NCI-H82 treated with DMSO at 0.1 percent for 48 hours (cell line): Measurements from ENCODE around the gene SIPA1L3.

Experiments used
- DNase-seq: peaks from one replicate; lab custom pipeline; 2025; ENCODE audit not compliant: unreplicated experiment; lab: John Stamatoyannopoulos, UW

The SIPA1L3 gene

DNA sequence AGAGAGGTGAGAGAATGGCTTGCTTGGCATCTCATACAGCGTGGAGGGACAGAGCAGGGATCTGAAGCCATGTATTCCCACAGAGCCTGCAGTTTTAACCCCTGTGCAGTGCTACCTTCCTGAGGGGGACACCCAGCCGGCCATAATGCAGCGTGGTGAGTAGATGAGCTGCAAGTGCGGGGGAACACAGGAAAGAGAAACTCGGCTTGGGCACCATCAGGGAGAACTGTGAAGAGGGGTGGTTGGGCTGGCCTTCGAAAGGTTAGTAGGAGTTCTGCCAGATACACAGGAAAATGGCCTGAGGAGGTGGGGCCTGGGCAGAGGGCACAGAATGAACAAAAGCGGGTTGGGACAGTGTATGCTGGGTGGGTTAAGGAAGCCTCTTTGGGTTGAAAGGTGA lies 88.3 kb downstream of the SIPA1L3 start:
- DNase-seq: no peak

DNA sequence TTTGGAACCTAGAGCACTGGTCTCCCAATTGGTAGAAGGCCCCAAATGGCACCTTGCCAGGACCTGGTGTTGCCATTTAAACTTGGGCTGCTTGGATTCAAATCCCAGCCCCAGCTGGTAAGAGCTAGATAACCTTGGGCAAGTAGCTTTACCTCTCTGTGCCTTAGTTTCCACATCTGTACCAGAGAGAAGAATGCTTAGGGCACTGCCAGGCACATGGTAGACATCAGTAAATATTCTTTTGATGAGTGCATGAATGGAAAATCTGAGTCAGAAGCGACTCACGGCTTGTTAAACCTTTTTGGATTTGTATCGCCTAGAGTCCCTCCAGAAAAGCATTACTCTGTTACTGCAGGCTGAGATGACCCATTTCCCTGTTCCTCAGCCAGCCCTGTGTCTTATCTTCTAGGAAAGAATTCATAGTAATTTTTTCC lies 90.9 kb downstream of the SIPA1L3 start:
- DNase-seq: no peak

DNA sequence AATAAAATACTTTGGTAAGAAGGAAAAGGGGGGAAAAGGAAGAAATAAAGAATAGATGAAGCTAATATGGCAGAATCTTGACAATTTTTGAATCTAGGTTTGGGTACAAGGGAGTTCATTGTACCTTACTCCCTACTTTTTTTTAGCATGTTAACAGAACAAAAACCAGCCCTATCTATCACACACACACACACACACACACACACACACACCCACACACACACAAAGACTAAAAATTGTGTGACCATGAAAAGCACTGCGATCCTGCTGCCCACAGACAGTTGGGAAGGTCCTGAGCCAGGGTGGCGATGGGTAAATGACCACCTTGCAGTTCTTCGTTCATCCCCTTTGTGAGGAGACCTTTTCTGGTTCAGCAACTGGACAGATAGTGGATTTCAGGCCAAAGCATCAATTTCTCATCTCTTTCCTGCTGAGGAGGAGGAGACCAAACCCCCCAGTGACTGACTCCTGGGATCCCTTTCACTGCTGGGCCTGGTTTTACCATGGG lies 91.8 kb downstream of the SIPA1L3 start:
- DNase-seq: no peak

DNA sequence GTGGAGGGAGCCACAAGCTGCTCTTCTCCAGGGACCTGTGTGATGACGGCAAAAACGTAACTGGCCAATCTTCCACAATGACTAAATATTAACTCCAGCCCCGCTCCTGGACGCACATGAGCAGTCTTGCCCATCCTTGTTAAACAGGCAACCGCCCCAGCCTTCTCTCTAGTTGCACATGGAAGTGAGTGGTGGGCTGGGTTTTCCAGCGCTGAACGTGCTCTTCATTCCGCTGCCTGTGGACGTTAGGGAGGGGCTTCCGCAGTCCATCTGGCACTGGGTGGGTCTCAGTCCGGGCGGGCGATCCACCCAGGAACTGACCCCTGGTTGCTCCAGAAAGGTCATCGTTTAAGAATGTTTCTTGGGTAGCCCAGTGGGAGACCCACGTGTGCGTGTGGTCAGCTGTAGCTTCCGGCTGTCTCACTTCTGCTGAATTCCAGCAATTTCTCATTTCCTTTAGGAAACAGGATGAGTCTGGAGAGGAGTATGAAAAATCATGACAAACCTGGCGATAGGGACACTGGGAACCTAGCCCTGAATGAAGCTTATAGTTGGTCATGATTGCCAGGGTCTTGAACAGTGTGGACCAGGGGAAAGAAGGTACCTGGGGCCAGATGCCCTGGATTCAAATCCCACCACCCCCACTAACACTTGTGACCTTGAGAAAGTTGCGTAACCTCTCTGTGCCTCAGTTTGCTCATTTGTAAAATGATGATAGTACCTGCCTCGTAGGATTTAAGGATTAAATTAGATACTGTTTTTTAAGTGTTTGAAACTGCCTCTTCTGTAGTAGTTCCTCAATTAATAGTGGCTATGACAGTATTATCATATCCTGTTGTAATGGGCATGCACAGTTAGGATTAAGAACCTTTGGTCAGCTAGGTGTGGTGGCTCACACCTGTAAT lies 92.6 kb downstream of the SIPA1L3 start:
- no peak for DNase-seq

DNA sequence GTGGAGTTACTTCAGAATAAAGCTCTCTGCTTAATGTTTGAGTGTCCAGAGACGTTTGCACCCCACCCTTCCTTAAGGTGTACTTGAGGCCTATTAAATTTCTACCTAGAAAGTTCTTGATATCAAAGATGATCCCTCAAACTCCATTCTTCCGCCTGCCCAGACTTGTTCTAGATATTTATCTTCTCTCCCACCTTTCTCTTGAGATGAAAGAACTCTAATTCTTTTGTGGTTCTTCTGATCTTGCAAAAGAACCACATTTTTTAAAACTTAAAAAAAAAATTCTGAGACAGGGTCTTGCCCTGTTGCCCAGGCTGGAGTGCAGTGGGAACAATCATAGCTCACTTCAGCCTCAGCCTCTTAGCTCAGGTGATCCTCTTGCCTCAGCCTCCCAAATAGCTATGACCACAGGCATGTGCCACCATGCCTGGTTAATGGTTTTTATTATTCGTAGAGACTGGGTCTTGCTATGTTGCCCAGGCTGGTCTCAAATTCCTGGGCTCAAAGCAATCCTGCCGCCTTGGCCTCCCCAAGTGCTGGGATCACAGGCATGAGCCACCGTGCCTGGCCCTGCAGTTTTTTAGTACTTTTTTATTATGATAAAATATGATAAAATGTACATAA lies 94.3 kb downstream of the SIPA1L3 start:
- DNase-seq: no peak

DNA sequence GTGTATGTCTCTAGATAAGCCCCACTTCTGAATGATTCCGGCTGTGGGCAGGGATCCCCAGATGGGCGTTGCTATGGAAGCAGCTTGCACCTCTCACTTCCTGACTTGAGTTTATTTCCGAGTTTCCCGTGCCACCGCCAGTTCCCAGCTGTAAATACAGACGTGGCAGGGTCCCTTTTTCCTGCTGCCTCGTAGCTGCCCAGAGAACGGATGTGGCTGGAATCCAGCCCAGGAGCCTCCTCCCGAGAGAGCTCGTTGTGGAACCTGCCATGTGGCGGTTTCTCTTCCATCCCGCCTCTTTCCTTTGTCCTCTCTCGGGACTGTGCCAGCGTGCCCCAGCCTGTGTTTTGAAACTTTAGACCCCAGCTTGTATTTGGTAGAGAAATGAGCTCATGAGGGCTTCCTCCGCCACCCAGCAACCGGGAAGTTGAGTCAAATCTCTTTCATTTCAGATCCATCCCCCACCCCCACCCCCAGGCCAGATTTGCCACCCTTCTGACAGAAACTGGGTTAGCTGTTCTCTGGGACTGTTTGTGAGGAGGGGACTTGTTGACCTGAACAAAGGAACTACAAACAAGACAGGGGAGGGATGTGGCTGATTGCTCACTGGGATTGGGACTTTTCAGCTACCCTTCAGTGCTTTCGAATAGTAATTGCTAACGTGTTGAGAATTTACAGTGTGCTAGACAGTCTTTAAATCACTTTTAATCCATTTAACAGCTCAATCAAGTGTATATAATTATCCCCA lies 96.6 kb downstream of the SIPA1L3 start:
- peak; percentile 73 for DNase-seq

DNA sequence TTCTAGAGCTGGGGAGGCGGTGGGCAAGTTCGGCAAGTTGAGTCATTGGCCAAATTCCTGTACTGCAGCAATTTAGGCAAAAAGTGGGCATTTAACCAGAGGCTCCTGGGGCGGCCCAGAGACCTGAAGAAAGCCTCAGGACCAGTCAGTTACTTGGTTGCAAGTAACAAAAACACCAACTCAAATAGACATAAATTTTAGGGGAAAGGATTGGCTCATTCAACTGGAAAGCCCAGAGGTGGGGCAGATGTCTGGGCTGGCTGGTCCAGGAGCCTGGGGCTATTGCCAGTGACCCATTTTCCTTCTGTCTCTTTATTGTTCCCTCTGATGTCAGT lies 97.1 kb downstream of the SIPA1L3 start:
- DNase-seq: no peak

DNA sequence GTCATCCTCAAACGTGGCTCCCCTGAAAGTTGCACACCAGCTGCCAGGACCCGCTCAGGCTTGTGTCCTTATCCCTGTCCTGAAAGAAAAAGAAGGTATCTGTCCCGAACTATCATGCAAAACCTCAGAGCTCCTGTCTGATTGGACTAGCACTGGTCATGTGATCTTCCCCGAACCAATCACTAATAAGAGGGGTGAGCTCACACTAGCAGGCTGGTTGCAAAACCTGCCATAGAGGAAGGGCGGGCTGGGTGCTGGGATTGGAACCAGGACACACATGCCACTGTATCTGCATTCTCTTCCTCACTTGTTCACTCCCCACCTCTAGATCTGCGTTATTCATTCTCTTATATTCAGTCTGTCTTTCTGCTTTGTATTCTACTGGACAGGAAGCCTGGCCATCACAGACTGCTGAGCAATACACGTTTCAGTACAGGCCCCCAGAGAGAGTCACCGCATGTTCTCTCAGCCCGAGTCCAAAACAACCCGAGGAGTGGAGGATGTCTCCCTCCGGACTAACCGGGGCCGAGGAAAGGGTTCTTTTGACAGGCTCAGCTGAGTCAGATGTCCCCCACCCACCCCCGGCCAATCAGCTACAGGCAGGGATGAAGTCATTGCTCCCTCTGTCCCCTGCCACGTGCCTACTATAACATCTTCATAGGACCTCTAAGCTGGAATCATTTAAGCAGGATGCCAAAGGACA lies 97.7 kb downstream of the SIPA1L3 start:
- DNase-seq: peak; percentile 96

DNA sequence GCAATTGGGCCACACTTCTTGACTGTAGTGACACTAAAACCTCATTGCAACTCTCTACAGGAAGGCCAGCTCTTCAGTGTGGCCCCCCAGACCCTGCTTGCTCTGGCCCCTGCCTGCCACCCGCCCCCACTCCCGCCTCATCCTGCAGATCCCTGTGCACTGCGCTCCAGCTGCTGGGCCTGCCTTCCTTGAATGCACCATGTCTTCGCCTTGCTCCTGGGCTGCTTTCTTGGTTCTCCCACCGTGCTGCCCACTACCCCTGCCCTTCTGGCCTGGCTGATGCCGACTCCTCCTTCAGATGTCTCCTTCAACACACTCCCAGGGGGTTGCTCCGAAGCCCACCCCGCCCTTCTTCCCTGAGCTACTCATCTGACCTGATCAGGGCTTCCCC lies 98.2 kb downstream of the SIPA1L3 start:
- no peak for DNase-seq

DNA sequence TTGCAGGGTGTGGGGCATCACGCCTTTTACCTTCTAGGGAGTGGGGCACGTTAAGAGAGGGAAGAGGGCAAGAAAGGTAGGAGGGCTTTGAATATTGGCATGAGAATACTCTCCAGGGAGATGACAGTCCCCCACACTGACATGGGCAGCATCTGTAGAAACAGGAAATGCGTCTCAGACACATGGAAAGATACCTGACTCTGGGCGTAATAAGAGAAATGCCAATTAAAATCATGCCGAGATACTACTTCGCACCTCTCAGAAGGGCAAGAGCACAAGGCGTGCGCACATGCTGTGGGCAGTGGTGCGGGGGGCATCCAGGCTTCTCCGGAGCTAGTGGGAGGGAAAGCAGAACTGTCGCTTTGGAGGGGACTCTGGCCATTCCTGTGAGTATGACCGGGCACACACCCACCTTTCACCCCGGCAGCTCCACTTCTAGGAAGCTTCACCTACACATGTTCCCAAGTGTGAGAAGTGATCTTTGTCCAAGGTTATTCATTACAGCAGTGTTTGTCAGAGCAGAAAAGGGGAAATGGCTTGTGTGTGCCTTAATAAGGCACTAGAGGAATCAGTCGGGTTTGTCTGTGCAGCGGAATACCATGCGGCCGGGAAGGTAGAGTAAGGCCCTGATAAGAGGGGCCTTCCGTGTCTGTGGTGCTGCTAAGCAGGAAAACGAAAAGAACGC lies 99.5 kb downstream of the SIPA1L3 start:
- DNase-seq: no peak

DNA sequence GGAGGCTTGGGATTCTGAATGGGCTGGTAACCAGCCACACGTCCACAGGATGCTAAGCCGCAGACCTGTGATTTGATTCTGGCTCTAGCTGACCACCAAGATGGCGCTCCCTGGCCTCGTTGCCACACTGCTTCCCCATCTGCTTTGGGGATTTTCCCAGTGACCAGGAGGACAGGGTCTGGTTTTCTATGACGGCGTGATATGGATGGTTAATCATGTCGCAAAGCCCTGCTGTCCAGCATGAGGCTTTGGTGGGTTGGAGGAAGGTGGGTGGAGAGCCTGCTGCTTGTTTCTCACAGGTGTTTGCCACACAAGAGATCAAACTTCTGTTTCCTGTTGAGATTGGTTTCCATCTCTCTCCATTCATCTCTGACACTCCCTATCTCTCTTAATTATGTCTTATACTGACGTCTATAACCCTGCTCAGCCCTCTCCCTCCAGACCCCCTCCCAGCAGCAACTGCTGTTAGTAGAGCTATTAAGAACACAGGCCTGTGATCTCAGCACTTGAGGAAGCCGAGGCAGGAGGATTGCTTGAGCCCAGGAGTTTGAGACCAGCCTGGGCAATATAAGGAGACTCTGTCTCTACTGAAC lies 102.7 kb downstream of the SIPA1L3 start:
- DNase-seq: no peak

DNA sequence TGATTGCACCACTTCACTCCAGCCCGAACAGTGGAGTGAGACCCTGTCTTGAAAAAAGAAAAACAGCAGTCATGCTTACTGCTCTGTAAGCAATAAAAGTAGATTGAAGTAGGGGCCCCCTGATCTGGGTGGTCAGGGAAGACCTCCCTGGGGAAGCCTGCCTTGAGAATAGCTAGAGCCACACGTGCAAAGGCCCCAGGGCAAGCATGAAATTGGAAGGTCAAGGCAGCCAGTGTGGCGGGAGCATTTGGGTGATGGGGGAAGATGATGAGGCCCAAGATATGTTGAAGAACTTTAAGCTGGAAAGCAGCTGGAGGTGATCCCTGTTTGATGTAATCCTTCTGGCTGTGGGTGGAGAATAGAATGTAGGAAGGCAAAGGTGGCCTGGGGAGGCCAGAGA lies 104.4 kb downstream of the SIPA1L3 start:
- no peak for DNase-seq

DNA sequence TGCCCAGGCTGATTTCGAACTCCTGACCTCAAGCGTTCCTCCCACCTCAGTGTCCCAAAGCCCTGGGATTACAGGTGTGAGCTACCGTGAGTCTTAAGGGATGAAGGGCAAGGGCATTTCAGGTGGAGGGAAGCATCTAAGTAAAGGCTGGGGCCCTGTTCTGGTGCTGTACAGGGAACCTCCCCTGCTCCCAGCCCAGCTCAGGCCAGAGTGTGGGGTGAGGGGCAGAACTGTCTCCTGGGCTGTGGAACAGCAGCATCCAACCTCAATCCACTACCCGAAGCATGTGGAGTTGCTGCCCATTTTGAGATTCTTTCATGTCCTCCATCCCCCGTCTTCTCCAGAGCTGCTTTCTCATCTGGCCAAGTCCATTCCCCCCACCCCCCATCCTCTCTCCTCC lies 105.3 kb downstream of the SIPA1L3 start:
- no peak for DNase-seq

DNA sequence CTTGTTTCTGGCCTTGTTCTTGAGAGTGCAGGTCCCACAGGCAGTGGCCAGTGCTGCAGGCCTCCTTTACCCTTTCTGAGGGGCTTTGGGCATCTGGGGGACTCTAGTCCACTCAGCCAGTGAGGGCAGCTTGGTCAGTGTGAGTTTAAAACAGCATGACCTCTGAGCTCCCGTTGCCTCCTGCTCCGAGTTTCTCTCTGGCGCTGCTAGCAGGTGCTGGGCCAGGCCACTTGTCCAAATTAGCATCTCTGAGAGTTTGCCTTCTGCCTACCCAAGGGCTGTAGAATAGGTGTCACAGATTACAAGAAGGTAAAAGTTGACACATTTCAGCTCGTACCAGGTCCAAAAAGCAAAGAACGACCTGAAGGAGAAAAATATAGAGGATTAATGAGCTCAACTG lies 105.9 kb downstream of the SIPA1L3 start:
- no peak for DNase-seq

DNA sequence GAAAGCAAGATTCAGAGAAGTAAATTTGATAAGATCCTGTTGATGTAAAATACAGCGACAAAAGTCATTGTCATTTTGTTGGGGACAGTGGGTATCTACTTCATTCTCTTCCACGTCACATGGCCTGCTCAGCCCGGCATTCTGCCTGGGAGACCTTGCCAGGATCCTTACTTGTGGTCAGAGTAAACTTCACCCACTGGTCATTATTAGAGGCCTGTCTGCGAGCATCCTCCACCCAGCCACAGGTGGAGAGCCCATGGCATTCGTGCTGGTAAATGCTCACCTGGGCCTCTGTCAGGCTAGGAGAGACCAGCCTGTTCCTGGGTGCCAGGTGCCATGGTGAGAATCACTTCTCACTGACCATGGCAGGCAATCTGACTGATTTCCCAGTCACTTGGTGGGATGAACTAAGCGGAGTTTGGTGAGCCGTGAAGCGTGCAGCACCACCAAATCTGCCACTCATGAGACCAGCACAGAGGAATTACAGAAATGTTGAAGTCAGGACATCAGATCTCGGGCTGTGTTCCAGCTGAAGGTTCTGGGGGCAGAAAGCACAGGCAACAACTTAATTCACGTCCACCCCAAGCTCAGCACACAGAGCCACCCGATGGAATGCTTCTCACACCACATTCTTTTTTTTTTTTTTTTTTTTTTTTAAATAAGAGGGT lies 107.0 kb downstream of the SIPA1L3 start:
- DNase-seq: no peak

DNA sequence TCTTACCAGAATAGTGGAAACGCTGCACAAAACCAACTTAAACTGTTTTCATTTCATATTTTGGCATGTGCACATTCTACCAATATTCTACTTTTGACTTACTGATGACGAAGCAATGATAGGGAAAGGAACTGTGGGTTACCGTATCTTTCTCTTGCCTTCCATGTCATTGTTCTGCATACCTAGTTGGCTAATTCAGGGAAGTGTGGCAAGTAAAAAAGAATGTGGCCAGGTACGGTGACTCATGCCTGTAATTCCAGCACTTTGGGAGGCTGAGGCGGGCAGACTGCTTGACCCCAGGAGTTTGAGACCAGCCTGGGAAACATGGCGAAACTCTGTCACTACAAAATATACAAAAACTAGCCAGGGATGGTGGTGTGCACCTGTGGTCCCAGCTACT lies 108.2 kb downstream of the SIPA1L3 start:
- no peak for DNase-seq

DNA sequence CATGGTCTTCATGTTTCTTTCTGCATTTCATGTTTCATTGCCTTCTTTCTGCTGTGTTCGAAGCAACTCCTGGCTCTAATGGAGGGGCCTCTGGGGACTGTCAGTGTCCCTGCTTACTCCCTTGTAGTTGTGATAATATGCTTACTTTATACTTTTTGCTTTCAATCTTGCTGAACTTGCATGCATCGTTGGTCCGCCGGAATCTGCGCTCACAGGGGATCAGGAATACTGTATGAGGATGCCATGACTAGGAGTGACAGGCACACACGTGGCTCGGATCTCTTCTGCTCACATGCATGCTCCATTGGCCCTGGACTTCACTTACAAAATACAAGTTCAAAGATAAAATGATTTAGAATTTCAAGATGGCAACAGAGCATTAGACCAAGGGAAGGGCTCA lies 108.8 kb downstream of the SIPA1L3 start:
- DNase-seq: no peak

DNA sequence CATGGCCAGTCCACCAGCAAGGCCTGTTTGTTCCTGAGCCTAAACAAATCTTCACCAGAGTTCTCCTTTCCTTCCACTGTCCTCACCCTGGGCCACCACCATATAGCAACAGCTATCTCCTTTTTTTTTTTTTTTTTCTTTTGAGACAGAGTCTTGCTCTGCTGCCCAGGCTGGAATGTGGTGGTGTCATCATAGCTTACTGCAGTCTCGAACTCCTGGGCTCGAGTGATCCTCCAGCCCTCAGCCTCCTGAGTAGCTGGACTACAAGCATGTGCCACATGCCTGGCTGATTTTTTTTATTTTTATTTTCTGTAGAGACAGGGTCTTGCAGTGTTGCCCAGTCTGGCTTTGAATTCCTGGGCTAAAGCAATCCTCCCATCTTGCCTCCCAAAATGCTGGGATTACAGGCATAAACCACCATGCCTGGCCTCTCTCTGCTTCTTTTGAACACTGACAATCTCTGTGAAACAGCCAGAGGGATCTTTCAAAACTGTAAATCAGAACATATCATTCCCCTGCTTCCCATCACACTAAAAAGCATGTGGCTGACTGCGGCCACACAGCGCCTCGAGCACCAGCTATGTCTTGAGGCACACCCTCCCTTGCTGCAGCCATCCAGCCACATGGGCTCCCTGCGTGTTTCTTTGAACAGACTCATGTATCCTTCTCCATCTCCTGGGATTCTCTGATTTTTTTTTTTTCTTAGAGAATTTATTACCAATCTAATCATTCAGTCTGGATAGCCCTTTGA lies 110.6 kb downstream of the SIPA1L3 start:
- no peak for DNase-seq
